Common myeloid progenitor, CD34-positive (primary cell): Measurements from ENCODE around the gene RUBCNL.
A peak's percentile ranks its signal among the peaks of the same experiment; 100 is the strongest.
"Not testable (repeated sequence)": the region's sequence is repeated elsewhere in the genome, so short reads cannot be mapped to it uniquely, and the experiment has no call there.

Source experiments
- CTCF ChIA-PET: fragments of 350-600 bp; sonication (Branson Sonifier 250); formaldehyde crosslinking; loops from one replicate; lab custom pipeline; 2021; ENCODE audit warnings: antibody characterized with exemption; lab: Charles Lee
- POLR2A ChIA-PET: fragments of 350-600 bp; sonication (Branson Sonifier 250); formaldehyde crosslinking; loops from one replicate; lab custom pipeline; 2021; ENCODE audit warnings: antibody characterized with exemption; lab: Charles Lee
- DNase-seq, 3 donors: peaks; one replicate each; pipeline versions ENCODE4 v3.0.0 to v3.0.0-alpha.2; 2013
- H3K27ac ChIP-seq, 2 experiments: 1 replicate in 1 of 2; 2 replicates in 1 of 2; pipeline ENCODE4 v1.7.0; 2013; ENCODE audit warnings: inconsistent platforms in 2 of 2, low read length in 2 of 2, mild to moderate bottlenecking in 2 of 2, low read depth in 1 of 2, moderate library complexity in 1 of 2; ENCODE audit not compliant: severe bottlenecking in 2 of 2, insufficient read depth in 1 of 2, poor library complexity in 1 of 2
- H3K27me3 ChIP-seq, 5 experiments: replicated peaks in 2 of 5; 1 replicate in 3 of 5; 2 replicates in 2 of 5; pipeline versions ENCODE4 v1.6.1 to v1.7.0; 2013; ENCODE audit warnings: low read length in 4 of 5, mild to moderate bottlenecking in 2 of 5, moderate library complexity in 2 of 5, inconsistent platforms in 1 of 5; ENCODE audit not compliant: insufficient read depth in 5 of 5, control insufficient read depth in 4 of 5
- H3K36me3 ChIP-seq, 4 experiments: 1 replicate in 2 of 4; 2 replicates in 2 of 4; pipeline versions ENCODE4 v1.6.1 to v1.7.0; 2013; ENCODE audit warnings: low read length in 3 of 4, control low read depth in 1 of 4, mild to moderate bottlenecking in 1 of 4; ENCODE audit not compliant: control insufficient read depth in 4 of 4, insufficient read depth in 4 of 4
- H3K4me1 ChIP-seq, 4 experiments: 1 replicate in 3 of 4; 2 replicates in 1 of 4; pipeline versions ENCODE4 v1.6.1 to v1.7.1; 2013; ENCODE audit warnings: low read length in 3 of 4, mild to moderate bottlenecking in 3 of 4, control low read depth in 1 of 4, inconsistent platforms in 1 of 4, moderate library complexity in 1 of 4; ENCODE audit not compliant: control insufficient read depth in 4 of 4, insufficient read depth in 4 of 4; ENCODE audit errors: control extremely low read depth in 1 of 4
- H3K4me3 ChIP-seq, 7 experiments: 1 replicate in 4 of 7; 2 replicates in 3 of 7; pipeline versions ENCODE4 v1.5.1 to v1.7.0; 2013; ENCODE audit warnings: mild to moderate bottlenecking in 7 of 7, low read length in 6 of 7, moderate library complexity in 6 of 7, inconsistent platforms in 2 of 7, low read depth in 2 of 7, control low read depth in 1 of 7; ENCODE audit not compliant: insufficient read depth in 4 of 7, control insufficient read depth in 1 of 7; ENCODE audit errors: extremely low read depth in 1 of 7
- H3K9me3 ChIP-seq, 5 experiments: 1 replicate in 4 of 5; 2 replicates in 1 of 5; pipeline versions ENCODE4 v1.6.1 to v1.7.1; 2013; ENCODE audit warnings: low read length in 4 of 5, mild to moderate bottlenecking in 2 of 5, inconsistent platforms in 1 of 5, low read depth in 1 of 5, moderate library complexity in 1 of 5; ENCODE audit not compliant: control insufficient read depth in 4 of 5, insufficient read depth in 2 of 5; ENCODE audit errors: control extremely low read depth in 1 of 5
- WGBS: methylation state at CpG from one replicate; pipeline ENCODE4 v1.1.5; 2013; ENCODE audit not compliant: insufficient coverage; 5-methylcytosine and 5-hydroxymethylcytosine counted together

RUBCNL gene

DNA sequence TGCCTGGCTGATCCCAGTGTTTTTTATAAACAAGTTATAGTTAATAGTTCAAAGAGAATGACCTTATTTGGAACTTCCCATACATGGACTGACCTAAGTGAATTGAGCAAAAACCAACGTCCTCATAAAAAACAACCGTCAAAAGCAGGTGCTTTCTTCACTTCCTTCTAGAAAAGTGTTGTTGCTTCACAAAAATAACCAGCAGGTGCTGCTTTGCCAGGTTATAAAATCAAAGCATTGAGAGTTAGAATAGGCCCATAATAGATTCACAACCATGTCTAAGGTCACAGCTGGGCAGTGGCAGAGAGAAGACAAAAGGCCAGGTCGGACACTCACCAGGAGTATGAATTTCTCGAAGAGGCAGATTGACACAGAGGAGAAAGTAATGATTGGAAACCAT, 9.5 kb downstream of the RUBCNL start:
- H3K36me3 ChIP-seq: no peaks in the 10 kb centered on the region
- POLR2A ChIA-PET: no interaction called here
- H3K4me3 ChIP-seq: no peak overlapping the region
- H3K27me3 ChIP-seq: no peaks in the 10 kb centered on the region
- DNase-seq: no peak
- H3K27ac ChIP-seq: no peak overlapping the region
- H3K4me1 ChIP-seq: peaks cover 6 to 21% (median 11%) of the 10 kb centered on the region in 4 experiments
- CTCF ChIA-PET: interaction anchor here (1.8 kb wide), 1 partner anchor 8 kb away, joined by 4 read pairs; no protein-coding TSS in a partner anchor
- no peaks in the 10 kb centered on the region for H3K9me3 ChIP-seq
- 40% methylated on average over 3 of the region's 4 CpGs for WGBS

DNA sequence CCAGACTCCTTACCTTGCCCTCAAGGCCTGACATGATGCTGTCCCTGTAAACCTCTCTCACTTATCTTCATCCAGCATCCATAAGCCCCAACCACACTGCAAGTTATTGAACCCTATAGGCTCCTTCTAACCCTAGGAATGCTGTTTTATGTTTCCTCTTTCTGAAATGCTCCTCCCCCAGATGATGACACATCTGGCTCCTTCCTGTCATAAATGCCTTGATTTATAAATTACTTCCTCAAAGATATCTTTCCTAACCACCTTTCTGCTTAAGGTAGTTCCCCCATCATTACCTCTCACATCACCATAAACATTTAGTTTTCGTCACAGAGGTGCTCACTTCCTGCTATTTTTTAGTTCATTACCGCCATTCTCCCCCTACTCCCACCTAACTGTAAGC, 12.3 kb downstream of the RUBCNL start:
- DNase-seq: peak; percentile 48 to 85 (median 76)
- ChIA-PET POLR2A (no interaction called here), CTCF (interaction anchor here (1.2 kb wide), 1 partner anchor 26 kb away, joined by 3 read pairs; no protein-coding TSS in a partner anchor)
- no peaks in the 10 kb centered on the region for H3K9me3 ChIP-seq
- no peak overlapping the region for H3K4me3 ChIP-seq
- 50% methylated on average over 1 of the region's 2 CpGs for WGBS
- no peaks in the 10 kb centered on the region for H3K36me3 ChIP-seq
- peaks cover 1 to 17% (median 9%) of the 10 kb centered on the region in 4 experiments for H3K4me1 ChIP-seq
- H3K27me3 ChIP-seq: no peaks in the 10 kb centered on the region
- no peak overlapping the region for H3K27ac ChIP-seq

GRCh38 chr13:46373623-46374022, 13.4 kb downstream of the RUBCNL start:
- DNase-seq: no peak
- H3K9me3 ChIP-seq: no peaks in the 10 kb centered on the region
- H3K4me1 ChIP-seq: peaks cover 5 to 22% (median 14%) of the 10 kb centered on the region in 4 experiments
- no peak overlapping the region for H3K27ac ChIP-seq
- H3K4me3 ChIP-seq: peak overlapping the region in 1 of 7 experiments; percentile 32
- no peaks in the 10 kb centered on the region for H3K27me3 ChIP-seq
- POLR2A ChIA-PET: no interaction called here
- no peaks in the 10 kb centered on the region for H3K36me3 ChIP-seq
- WGBS: 100% methylated on average over 1 of the region's 1 CpG
- CTCF ChIA-PET: interaction anchor here (0.6 to 1.2 kb wide), 2 partner anchors 19 to 96 kb away, joined by 3 to 5 read pairs; no protein-coding TSS in a partner anchor

DNA sequence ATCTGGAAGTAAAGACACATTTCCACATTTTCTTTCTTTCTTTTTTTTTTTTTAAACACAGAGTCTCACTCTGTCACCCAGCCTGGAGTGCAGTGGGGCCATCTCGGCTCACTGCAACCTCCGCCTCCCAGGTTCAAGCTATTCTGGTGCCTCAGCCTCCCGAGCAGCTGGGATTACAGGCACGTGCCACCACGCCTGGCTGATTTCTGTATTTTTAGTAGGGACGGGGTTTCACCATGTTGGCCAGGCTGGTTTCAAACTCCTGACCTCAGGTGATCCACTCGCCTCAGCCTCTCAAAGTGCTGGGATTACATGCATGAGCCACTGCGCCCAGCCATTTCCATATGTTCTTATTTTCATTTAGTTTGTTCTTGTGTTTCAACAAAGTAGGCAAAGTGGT, 14.1 kb downstream of the RUBCNL start:
- DNase-seq, H3K36me3 ChIP-seq, POLR2A ChIA-PET, CTCF ChIA-PET, H3K9me3 ChIP-seq, H3K27ac ChIP-seq, H3K27me3 ChIP-seq, H3K4me3 ChIP-seq: not testable (repeated sequence)
- H3K4me1 ChIP-seq: peaks cover 5 to 16% (median 13%) of the 10 kb centered on the region in 4 experiments
- 91% methylated on average over 6 of the region's 8 CpGs for WGBS

DNA sequence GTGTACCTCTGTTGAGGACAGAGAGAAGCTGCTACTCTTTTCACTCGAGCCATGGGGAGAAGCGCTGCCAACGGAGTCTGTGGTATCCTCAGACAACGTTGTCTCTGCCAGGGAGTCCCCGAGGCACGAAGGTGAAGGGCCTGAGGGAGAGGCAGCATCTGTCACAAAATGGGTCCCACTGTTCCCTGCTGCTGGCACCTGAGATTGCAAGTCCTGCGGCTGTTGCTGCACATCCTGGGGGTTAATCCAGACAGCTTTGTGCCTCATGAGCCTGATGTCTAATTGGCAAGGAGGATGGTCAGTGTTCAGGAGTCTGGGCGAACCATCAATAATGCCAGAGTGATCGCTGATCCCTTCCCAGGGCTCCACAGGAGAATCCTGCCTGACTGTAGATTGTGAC, 15.0 kb downstream of the RUBCNL start:
- POLR2A ChIA-PET: no interaction called here
- 97% methylated on average over 9 of the region's 9 CpGs for WGBS
- Histone ChIP-seq H3K9me3 (no peaks in the 10 kb centered on the region), H3K36me3 (no peaks in the 10 kb centered on the region), H3K27ac (no peak overlapping the region), H3K27me3 (no peaks in the 10 kb centered on the region), H3K4me3 (no peak overlapping the region), H3K4me1 (peaks cover 5 to 16% (median 12%) of the 10 kb centered on the region in 4 experiments)
- DNase-seq: no peak
- CTCF ChIA-PET: interaction anchor here (1.5 kb wide), 1 partner anchor 33 kb away, joined by 3 read pairs; no protein-coding TSS in a partner anchor

GRCh38 chr13:46369506-46370277, 17.4 kb downstream of the RUBCNL start:
- peak in 2 of 3 donors; percentile 44 to 52 for DNase-seq
- no peaks in the 10 kb centered on the region for H3K9me3 ChIP-seq
- peaks cover 5 to 16% (median 11%) of the 10 kb centered on the region in 4 experiments for H3K4me1 ChIP-seq
- ChIA-PET POLR2A (interaction anchor here (1.1 kb wide), 1 partner anchor 10 kb away, joined by 3 read pairs; no protein-coding TSS in a partner anchor), CTCF (interaction anchor here (0.7 to 1.1 kb wide), 2 partner anchors 9 kb away, joined by 3 to 4 read pairs; no protein-coding TSS in a partner anchor)
- H3K27ac ChIP-seq: no peak overlapping the region
- no peak overlapping the region for H3K4me3 ChIP-seq
- no peaks in the 10 kb centered on the region for H3K36me3 ChIP-seq
- no peaks in the 10 kb centered on the region for H3K27me3 ChIP-seq
- WGBS: 27% methylated on average over 3 of the region's 4 CpGs
